WTC11 (cell line): ENCODE measurements around the gene ATMIN.

Experiments used
- TF ChIP-seq, protein P1 (sequence below): fragments of 200-600 bp; IDR thresholded peaks from 2 replicates; pipeline ENCODE4 v1.8.0; 2022; ENCODE audit warnings: antibody characterized with exemption
- TF ChIP-seq, protein P2 (sequence below): sonication (generic); formaldehyde crosslinking; IDR thresholded peaks from 2 replicates; pipeline ENCODE4 v1.8.0; 2022; ENCODE audit warnings: mild to moderate bottlenecking, missing genetic modification reagents

DNA sequence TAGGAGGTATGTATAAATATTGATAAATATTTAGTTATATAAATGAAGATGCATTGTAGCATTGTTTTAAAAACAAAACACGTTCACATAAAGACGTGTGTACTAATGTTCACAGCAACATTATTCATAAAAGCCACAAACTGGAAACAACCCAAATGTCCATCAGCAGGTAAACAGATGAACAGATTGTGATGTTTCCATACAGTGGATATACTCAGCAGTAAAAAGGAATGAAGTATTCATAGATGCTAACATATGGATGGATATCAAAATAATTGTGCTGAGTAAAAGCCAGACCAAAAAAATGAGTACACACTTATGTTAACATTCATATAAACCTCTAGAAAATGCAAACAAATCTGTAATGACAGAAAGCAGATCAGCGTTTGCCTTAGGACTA is 22.7 kb upstream of the ATMIN start:
- TF ChIP-seq, protein P1, sequence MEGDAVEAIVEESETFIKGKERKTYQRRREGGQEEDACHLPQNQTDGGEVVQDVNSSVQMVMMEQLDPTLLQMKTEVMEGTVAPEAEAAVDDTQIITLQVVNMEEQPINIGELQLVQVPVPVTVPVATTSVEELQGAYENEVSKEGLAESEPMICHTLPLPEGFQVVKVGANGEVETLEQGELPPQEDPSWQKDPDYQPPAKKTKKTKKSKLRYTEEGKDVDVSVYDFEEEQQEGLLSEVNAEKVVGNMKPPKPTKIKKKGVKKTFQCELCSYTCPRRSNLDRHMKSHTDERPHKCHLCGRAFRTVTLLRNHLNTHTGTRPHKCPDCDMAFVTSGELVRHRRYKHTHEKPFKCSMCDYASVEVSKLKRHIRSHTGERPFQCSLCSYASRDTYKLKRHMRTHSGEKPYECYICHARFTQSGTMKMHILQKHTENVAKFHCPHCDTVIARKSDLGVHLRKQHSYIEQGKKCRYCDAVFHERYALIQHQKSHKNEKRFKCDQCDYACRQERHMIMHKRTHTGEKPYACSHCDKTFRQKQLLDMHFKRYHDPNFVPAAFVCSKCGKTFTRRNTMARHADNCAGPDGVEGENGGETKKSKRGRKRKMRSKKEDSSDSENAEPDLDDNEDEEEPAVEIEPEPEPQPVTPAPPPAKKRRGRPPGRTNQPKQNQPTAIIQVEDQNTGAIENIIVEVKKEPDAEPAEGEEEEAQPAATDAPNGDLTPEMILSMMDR: no peak
- TF ChIP-seq, protein P2, sequence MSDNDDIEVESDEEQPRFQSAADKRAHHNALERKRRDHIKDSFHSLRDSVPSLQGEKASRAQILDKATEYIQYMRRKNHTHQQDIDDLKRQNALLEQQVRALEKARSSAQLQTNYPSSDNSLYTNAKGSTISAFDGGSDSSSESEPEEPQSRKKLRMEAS (CRISPR knock-in tag): no peak
